ENCODE data around the gene TRAPPC12.

The TRAPPC12 gene

DNA sequence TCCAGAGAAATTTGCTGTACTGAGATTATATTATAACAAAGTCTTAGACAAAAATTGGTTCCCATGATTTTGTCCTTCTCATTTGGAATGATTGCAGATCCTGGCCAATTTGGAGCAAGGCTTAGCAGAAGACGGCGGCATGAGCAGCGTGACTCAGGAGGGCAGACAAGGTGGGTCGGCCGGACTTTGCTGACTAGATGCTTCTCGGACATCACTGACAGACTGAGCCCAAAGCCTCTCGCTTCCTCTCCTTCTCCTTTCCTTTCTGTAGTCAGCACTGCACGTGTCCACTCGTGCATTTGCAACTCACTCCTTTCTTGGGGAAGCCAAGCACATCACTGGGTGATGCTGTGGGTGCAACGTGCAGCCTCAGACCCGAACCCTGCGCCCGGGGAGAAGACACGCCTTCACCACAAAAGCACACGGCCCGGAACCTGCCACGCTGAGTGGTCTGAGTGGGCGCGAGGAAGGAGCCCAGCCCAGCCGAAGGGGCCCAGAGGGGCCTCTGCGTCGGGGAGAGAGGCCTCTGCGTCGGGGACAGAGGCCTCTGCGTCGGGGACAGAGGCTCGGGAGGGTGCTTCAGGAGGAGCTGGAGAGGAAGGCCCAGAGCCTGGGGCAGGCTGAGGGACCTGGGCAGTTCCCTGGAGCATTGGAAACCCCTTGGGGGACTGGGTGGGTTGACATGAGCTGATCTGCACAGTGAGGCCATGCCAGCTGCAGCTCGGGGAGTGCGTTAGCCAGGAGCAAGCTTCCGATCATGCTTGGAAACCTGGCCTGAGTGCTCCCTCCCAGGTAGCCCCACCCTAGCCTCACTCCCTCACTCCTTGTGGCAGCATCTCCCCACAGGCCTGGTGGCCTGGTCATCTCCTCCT lies 78.3 kb downstream of the TRAPPC12 start:
- no peak for DNase-seq

DNA sequence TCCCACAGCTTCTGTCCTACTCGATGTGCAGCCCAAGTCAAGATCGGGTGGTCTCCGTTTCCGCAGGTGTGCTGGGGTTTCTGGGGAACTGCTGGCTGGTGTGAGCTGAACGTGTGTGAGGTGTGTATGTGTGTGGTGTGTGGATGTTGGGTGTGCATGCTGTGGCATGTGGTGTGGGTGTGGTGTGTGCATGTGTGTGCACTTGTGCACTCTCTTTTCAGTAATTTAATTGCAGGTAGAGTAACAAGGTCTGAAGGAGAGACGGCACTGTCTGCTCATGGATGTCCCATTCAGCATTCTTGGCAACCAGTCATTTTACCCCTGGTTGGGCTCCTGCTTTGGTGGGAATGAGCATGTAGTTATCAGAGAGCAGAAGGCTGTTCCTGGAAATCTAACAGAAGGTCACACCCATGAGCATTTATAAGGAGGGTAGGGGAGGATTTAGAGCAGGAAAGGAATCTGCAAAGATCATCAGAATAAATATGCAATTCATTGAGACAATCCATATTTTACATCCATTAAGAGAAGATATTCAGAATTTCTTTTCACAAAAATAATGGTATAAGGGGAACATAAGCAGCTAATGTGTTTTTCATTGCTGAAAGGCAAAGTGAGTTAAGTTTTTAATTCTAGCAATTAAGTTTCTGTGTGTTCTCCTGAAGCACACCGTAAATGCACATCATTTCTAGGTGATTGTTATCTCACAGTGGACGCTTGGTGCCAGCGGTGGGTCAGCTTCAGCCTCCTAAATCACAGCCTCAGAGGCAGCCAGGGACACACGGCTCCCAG lies 79.1 kb downstream of the TRAPPC12 start:
- DNase-seq = no peak

DNA sequence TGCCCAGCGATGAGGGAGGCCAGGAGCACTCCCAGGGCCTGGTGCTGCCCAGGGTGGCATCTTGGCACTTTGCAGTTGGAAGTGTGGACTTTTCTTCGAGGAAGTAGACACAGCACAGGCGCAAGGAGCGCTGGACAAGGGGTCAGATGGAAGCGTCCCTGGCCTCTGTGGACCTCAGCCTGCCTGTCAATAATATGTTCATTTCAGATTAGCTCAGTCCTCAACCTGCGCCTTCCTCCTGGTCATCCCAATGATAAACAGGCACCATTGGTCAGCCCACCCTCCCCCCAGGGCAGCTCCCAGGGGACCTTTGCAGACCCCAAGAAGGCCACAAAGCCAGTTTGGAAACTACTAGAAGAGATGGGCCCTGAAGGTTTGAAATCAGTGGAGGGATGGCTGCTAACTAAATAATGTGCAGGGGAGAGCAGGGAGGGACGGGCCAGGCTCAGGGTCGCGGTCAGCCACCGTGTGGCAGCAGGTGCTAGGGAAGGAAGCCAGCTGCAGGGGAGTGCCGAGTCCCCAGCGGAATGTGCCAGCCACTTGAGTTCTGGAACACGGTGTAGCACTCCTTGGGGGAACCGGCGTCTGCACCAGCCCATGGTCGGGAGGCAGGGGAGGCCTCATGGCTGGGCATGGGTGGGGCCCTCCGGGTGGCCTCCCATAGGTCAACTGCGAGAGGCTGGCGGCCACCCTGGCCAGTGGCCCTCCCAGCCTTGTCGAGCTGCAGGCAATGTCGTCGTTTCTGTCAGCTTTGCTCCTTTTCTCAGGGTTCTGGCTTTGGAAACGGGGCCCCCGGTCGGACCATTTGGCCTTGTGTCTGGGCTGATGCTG lies 79.9 kb downstream of the TRAPPC12 start:
- DNase-seq = no peak

DNA sequence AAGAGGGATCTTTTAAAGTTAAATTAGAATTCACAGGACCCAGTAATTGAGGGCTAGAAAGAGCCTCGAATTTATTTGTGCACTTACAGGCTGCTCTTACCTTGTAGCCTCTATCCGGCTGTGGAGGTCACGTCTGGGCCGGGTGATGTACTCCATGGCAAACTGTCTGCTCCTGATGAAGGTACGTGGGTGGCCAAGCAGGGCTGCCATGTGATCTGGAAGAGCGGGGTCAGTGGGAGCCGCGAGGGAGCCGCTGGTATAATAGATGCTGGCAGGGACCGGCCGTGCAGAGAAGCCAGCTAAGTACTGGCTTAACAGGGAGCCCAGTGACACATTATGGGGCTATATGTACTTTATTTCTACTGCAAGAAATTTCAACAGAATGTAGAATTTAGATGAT lies 80.7 kb downstream of the TRAPPC12 start:
- DNase-seq = no peak

DNA sequence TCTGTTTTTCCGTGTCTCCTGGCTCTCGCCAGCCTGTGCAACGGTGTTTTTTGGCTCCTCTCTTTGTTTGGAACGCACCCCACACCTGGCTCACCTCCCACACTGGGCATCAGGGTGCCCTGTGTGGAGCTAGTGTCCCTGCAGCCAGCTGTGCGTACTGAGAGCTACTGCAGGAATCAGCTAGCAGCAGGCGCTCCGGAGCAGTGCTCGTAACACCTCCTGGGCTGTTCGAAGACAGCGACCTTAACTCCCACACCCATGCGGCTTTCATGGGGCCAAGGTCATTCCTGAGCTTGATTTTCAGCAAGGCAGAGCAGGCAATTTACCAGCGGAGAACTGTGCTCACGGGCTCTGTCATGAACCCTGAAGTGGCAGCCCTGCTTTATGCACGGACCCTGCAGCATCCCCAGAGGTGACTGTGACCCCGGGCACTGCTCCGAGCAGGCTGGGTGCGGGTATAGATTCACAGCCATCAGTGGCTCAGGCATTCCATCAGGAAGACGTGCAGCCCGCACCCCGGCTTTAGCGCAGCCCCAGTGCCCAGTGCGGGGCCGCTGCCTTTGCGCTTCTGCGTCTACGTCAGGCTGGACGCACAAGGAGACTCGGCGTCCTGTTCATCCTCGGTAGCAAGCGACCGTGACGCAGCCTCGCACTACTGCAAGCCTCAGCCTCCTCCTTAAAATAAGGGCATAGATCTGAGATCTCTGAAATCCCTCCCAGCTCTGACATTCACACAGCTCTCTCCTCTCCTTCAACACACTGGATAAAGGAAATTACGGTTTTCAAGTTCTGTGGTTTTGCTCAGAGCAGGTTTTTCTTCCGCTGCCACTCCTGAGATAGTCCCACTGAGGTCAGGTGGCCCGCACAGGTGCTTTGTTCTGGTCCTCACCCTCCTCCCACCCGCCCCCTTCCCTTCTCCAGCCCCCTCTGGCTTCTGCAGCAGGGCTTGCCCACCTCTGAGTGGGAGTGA lies 81.6 kb downstream of the TRAPPC12 start:
- DNase-seq = no peak

DNA sequence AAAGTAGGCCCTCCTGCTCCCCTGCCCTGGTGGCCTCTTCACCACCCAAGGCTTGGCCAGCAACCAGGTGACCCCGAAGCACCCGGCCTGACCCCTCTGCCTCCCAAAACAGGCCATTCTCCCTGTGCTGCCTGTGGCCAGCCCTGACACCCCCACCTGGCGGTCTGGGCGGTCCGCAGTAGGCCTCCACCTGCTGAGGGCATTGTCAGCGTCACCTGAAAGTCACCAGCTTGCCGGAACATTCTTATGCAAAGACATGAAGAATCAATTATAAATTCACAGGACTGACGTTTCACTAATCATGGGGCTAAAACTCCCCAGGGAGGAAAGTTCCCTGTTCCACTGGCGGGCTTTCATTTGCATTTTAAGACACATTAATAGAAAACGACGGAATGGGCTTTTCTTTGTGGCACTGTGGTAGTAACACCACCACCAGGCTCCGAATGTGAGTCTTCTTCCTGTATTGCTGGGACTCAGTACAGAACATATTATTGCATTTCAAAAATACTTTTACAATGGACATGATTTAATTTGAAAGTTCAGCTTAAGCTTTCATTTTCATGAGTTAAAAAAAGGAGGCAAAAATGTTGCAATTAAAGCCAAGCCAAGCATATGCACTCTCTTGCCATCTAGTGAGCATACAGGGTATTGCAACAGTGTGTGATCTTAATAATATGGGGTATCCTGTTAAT lies 82.5 kb downstream of the TRAPPC12 start:
- DNase-seq = peak in 1 of 2 donors; percentile 50

DNA sequence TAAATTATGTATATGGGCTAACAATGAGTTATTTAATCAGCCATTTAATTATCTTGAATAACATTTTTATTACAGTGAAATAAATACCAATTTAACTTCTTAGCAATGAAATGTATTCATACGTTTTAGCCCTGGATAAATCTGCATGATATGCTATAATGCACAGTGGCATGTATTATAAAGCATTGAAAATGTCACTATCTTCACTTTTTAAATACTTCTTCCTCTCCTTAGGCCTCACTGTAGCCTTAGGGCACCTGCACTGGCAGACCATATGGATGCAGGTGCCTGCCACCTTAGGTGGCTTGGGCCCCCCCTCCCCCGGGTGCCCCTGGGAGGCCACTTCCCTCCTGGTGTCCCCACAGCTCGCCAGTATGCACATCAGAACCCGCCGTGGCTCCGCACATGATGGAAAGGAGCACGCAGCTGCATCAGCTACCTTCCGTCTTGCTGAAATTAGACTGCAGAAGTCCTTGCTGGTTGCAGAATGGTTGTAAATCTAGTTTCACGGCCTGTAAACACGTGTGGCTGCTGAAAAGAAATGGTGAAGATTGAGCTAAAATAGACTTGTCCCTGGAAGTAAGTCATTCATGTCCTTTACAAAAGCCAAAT lies 83.1 kb downstream of the TRAPPC12 start:
- no peak for DNase-seq

DNA sequence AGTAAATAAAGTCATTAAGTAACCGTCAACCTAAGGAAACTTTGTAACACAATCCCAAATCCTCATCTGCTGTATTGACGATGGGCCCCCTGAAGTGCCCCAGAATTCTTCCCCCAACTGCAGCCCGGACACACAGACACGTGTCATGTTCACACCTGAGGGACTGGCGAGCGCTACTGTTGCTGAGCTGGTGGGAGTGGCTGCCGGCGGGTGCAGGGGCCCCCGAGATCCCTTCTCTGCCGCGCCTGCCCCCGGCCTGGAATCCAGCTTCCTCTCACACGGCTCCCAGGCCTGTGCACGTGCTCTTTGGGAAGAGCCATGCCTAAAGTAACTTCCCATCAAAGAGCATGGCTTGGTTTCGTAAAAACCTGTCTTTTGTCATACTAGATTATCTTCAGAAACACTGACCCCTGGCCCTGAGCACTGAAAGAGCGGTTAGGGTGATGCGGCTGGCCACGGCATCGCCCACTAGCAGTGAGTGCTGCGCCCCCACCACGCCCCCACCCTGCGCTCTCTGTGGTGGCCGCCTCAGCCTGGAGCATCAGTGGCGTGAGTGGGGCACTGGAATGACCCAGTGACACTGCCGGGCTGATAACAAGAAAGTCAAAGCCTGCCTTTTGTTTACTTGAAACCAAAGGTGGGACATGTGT lies 83.8 kb downstream of the TRAPPC12 start:
- no peak for DNase-seq

DNA sequence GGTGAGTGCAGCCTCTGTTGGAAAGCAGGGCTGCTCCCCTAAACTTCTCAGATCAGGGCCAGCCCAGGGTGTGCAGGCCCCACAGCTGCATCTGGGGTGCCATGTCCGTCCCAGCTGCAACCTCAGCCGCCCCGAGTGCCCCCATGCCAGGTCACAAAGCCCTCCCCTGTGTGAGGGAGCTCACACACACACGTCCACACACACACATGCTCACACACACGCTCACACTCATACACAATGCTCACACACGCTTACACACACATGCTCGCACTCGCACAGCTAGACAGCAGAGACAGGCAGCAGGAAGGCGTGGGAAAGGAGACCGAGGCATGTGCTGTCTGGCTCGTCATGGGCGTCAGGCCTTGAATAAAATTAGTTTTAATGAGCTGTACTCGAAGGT lies 84.5 kb downstream of the TRAPPC12 start:
- DNase-seq = no peak

DNA sequence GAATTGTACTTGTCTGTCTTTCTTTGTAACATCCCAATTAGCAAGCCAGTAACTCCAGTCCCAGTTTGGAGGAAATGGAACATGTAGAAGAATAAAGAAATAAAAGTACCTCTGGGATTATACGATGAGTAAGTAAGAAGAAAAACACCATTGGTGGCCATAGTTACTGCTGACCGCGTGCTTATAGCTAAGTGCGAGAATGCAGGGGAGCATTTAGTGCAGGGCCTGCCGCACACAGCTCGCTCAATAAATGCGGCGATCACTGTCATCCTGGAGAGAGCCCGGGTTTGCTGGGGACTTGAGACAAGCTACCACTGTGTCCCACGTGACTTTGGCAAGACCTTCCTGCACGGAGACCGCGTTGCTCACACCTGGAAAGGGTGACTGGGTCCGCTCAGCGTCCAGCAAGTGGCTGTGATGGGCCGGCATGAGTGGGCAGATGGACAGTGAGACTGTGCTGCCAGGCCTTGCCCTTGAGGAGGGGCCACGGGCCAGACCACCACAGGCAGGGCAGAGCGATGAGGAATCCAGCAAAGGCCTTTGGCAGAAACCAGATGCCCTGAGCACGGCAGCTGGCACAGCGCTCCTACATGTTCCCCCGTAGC lies 85.0 kb downstream of the TRAPPC12 start:
- no peak for DNase-seq

DNA sequence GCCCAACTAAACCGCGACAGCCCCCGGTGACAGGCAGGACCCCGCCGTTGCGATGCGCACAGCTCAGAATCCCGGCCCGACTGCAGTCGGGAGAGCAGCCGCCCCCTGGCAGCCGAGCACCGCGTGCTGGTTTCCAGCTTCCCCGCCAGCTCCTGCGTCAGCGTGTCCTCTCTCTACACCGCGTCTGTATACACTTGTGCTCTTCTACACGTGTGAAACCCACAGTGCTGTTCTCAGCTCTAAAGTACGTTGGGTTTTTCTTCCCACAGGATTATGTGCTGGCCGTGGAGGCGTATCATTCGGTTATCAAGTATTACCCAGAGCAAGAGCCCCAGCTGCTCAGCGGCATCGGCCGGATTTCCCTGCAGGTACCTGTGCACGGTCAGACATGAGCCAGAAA lies 85.8 kb downstream of the TRAPPC12 start:
- DNase-seq = no peak

DNA sequence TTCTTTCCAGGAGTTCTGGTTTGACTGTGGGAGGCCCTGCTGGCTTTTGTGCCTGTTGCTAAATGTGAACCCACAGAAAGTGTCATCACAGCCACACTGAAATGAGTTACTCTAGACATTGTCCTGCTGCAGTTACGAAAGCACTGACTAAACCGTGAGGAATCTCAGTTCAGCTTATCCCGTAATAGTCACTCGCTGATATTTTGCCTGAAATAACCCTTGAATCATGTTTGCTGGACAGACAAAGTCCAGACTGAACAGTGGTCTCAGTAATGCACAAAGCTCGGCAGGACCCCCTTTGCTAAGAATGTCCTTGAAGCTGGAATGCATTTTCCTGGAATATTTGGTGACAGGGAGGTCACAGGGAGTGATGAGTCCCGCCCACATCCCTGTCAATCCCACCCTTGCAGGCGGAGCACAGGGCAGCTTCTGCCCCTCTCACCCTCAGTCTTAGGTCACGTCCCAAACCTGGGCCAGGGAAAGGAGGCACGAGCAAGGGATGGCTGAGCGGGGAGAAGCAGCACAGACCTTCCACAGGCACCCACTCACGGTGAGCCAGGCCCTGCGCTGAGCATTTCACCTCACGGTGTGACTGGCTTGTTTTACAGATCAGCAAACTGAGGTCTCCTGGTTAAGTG lies 86.5 kb downstream of the TRAPPC12 start:
- no peak for DNase-seq

DNA sequence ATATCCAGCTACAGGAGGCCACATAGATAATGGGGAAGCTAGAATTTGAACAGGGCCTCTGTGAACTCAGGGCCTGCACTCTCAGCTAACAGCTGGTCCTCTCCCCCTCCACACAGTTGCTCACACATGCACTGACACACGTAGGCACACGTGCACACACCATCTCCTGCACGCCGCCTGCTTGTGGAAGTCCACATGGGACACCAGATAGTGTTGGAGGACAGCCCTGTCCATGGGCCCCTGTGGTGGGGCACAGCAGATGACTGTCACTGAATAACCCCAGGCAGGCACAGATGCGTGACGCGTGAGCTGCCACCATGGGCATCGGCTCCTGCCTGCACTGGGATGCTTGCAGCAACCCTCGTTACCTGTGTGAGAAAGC lies 87.0 kb downstream of the TRAPPC12 start:
- no peak for DNase-seq

DNA sequence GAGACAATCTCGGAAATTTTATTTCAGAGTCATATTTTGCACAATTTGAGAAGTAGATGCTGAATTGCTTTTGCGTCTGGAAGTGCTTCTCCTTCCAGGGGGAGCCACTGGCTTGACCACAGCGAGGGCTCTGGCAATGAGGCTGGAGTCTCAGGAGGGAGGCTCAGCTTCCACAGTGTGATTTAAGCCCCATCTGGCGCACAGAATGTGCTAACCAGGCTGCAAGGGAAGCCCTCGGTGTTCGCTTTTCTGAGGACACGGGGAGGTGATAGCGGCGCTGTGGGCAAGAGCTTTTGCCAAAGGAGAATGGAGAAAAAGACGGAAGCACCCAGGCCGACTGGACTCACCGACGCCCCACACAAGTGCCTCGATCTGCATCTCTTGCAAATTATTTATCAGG lies 87.5 kb downstream of the TRAPPC12 start:
- DNase-seq = no peak

DNA sequence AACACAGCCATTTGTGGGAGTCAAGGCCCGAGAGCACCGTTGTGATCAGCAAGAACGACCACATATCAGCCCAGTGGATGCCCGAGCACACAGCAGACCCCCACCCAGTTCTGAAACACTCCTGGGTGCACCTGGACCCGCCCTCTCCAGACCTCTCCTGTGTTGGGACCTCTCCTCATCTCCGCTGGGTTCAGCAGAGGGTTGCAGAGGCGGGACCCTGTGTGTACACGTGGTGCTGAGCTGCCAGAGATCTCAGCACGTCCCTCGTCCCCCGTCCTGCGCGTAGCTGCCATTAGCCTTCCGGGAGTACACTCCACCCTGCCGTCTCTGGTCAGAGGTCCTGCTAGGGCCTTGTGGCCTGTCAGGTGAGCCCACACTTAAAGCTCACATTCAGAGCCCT lies 88.2 kb downstream of the TRAPPC12 start:
- no peak for DNase-seq

DNA sequence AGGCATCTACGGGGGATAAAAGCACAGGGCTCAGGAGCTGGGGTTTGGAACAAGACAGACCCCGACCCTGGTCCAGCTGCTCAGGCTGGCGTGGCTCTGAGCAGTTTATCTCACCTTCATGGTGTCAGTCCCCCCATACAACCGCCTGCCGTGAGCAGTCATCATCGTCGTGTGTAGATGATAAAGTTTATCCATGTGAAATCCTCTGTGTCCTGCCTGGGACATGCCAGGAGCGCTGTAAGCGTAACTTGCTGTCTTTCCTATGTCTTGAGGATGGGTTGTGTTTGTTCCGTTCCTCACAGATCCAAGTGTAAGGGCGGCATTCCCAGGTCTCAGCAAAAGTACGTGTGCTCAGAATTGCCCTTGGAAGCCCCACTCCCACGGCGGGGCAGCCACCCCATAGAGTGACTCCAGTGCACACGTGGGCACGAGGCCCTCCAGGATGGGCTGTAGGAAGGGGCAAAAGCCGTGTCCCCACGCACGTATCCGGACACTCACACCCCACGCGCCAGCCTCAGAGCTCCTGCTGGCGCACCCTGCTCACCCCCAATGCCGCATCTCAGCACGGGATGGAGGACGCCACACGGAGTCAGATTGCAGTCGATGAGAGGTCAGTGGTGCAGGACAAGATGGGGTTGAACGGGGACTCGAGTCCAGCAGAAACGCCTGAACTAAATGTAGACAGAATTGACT lies 88.9 kb downstream of the TRAPPC12 start:
- DNase-seq = no peak

DNA sequence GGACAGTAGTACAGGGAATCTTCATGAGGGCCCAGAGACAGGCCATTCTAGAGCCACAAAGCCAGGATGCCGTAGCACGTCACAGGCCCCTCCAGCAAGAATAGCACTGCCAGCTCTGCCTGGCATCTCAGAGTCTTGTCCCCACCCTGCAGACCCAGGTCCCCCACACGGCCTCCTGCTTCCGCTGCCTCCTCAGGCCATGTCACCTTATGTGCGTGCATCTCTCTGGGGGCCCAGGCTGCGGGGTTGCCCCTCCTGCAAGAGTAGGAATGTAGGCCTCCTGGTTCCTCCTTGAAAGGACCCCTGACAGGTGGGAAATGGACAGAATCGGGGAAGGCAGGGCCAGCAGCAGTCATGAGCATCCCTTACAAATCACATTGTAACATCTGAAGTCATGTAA lies 90.0 kb downstream of the TRAPPC12 start:
- DNase-seq = no peak

DNA sequence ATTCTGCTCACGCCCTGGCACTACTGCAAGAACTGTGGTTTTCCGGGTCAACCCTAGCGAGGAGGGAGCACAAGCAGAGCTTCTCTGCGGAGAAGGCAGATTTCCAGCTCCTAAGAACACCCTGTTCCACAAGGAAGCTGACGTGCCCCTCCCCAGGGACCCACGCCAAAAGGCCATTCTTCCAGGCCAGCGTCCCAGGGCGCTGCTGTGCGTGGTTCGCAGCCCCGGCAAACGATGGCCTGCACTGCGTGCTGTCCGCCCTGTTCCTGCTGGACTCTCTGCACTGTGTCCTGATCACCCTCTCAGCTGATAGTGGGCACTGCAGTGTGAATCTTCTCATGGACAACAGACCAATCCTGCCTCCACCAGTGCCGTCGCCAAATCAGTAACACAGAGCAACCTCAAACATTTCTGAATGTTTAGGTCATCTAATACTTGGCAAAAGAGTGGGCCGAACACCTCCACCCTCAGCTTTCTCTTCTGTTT lies 90.7 kb downstream of the TRAPPC12 start:
- no peak for DNase-seq
